ENCODE measurements around the gene PPP2R2D.

PPP2R2D gene

DNA sequence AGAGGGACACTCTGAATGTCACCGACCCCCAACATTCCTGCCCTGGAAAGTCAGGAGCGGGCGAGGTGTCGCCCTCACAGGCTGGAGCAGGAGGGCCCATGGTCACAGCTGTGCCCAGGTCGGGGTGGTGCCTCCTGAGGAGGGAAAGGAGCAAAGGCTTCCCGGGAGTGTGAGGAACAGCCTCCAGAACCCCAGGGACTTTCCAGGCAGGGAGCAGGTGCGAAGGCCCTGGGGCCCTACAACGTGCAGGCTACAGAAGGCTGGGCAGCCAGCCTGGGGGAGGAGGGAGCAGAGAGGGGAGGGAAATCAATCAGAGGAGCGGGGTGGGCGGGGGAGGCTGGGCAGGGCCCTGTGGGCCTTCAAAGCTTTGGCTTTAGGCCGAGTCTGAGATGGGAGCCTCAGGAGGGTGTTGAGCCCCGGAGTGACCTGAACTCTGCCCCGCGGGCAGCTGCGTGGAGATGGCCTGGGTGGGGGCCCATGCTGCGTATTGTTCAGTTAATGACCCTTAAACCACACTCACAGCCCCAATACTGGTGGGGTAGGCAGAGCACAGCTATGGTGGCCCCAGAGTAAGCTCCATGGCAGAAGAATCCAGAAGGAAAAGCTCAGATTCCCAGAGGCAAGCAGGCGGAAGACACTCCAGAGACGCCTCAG lies 44.2 kb upstream of the PPP2R2D start:
- ATAC-seq = no peak
- TF ChIP-seq CSDC2 (CRISPR knock-in tag; IDR thresholded peaks at IDR 0.05) (no peak), OSR1 (CRISPR knock-in tag; IDR thresholded peaks at IDR 0.05) (no peak), RARB (CRISPR knock-in tag; IDR thresholded peaks at IDR 0.05) (no peak), PPARA (CRISPR knock-in tag; IDR thresholded peaks at IDR 0.05; ENCODE audit: borderline replicate concordance) (no peak), ZFP30 (CRISPR knock-in tag; IDR thresholded peaks at IDR 0.05) (no peak), ARNTL (CRISPR knock-in tag; IDR thresholded peaks at IDR 0.05; ENCODE audit: borderline replicate concordance, low read depth) (no peak)

DNA sequence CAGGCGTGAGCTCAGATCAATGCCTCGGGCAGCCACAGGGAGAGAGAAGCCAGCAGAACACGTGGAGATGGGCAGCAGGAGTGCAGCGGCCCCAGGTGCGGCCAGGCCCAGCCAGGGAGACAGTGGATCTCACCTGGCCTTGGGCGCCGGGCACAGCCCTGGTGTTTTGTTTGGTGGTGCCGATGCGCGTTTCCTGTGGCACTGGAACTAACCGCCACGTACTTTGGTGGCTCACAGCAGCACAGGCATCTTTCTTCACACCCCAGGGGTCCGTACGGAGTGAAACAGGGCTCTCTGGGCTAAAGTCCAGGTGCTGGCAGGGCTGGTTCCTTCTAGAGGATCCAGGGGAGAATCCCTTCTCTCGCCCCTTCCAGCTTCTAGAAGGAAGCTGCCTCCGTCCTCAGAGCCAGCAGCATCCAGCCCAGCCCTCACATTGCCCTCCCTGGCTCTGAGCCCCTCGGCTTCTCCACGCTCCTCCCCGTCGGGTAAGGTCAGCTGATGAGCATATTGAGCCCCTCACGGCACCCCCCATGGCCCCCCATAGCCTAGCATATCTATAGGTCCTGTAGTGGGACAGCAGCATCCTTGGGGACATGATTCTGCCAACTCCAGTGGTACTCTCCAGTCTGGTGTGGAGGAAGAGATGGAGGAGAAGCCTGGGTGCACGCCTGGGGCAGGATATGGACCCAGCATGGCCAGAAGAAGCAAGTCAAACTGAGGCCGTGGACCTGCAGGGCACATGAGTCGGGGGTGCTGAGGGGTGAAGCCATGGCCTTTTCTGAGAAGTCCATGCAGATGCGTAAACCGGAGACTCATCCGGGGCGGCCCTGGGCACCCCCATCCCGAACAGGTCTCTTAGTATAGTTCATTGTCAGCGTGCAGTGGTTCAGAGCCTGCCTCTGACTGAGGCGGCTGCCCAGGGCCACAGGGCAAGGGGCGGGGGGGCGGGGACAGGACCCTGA lies 43.4 kb upstream of the PPP2R2D start:
- no peak for ATAC-seq
- TF ChIP-seq OSR1 (CRISPR knock-in tag; IDR thresholded peaks at IDR 0.05) (no peak), ISL1 (CRISPR knock-in tag; IDR thresholded peaks at IDR 0.05) (no peak), BACH2 (CRISPR knock-in tag; IDR thresholded peaks at IDR 0.05; ENCODE audit: borderline replicate concordance) (no peak), ZNF565 (CRISPR knock-in tag; conservative IDR thresholded peaks at IDR 0.05; ENCODE audit: low read depth) (no peak), ARNTL (CRISPR knock-in tag; IDR thresholded peaks at IDR 0.05; ENCODE audit: borderline replicate concordance, low read depth) (no peak), PPARA (CRISPR knock-in tag; IDR thresholded peaks at IDR 0.05; ENCODE audit: borderline replicate concordance) (no peak), ZNF70 (CRISPR knock-in tag; IDR thresholded peaks at IDR 0.05) (no peak)
- TF ChIP-seq, protein P1, sequence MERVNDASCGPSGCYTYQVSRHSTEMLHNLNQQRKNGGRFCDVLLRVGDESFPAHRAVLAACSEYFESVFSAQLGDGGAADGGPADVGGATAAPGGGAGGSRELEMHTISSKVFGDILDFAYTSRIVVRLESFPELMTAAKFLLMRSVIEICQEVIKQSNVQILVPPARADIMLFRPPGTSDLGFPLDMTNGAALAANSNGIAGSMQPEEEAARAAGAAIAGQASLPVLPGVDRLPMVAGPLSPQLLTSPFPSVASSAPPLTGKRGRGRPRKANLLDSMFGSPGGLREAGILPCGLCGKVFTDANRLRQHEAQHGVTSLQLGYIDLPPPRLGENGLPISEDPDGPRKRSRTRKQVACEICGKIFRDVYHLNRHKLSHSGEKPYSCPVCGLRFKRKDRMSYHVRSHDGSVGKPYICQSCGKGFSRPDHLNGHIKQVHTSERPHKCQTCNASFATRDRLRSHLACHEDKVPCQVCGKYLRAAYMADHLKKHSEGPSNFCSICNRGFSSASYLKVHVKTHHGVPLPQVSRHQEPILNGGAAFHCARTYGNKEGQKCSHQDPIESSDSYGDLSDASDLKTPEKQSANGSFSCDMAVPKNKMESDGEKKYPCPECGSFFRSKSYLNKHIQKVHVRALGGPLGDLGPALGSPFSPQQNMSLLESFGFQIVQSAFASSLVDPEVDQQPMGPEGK (CRISPR knock-in tag; IDR thresholded peaks at IDR 0.05; ENCODE audit: borderline replicate concordance) = no peak

DNA sequence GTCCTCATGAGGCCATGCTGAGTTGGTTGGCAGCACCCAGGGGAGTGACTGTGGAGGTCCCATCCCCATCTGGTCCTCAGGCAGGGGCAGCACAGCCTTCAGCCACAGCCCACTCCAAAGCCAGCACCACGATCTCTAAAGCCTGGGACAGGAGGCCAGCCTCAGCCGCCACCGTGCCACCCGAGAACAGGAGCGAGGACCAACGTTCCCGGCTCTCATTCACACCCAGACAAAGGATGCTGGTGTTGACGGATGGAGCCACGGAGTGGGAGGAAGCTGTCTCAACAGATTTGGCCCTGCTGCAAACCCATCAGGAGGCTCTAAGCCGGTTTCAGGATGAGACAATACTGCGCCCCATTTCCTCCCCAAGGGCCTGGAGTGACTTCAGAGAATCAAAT lies 42.7 kb upstream of the PPP2R2D start:
- TF ChIP-seq PPARA (CRISPR knock-in tag; IDR thresholded peaks at IDR 0.05; ENCODE audit: borderline replicate concordance) = no peak
- TF ChIP-seq OSR1 (CRISPR knock-in tag; IDR thresholded peaks at IDR 0.05) = no peak
- TF ChIP-seq CSDC2 (CRISPR knock-in tag; IDR thresholded peaks at IDR 0.05) = no peak
- no peak for TF ChIP-seq ZNF70 (CRISPR knock-in tag; IDR thresholded peaks at IDR 0.05)
- TF ChIP-seq TOX (CRISPR knock-in tag; IDR thresholded peaks at IDR 0.05; ENCODE audit: borderline replicate concordance) = no peak
- TF ChIP-seq, protein P1 (CRISPR knock-in tag; IDR thresholded peaks at IDR 0.05; ENCODE audit: borderline replicate concordance) = no peak
- no peak for TF ChIP-seq SNAI2 (CRISPR knock-in tag; IDR thresholded peaks at IDR 0.05)
- TF ChIP-seq ZFP3 (CRISPR knock-in tag; IDR thresholded peaks at IDR 0.05) = no peak
- TF ChIP-seq RARB (CRISPR knock-in tag; IDR thresholded peaks at IDR 0.05) = no peak
- TF ChIP-seq, protein P2, sequence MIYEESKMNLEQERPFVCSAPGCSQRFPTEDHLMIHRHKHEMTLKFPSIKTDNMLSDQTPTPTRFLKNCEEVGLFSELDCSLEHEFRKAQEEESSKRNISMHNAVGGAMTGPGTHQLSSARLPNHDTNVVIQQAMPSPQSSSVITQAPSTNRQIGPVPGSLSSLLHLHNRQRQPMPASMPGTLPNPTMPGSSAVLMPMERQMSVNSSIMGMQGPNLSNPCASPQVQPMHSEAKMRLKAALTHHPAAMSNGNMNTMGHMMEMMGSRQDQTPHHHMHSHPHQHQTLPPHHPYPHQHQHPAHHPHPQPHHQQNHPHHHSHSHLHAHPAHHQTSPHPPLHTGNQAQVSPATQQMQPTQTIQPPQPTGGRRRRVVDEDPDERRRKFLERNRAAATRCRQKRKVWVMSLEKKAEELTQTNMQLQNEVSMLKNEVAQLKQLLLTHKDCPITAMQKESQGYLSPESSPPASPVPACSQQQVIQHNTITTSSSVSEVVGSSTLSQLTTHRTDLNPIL (CRISPR knock-in tag; IDR thresholded peaks at IDR 0.05; ENCODE audit: low read depth) = no peak
- TF ChIP-seq TCF4 (CRISPR knock-in tag; IDR thresholded peaks at IDR 0.05; ENCODE audit: borderline replicate concordance) = no peak
- TF ChIP-seq ARNTL (CRISPR knock-in tag; IDR thresholded peaks at IDR 0.05; ENCODE audit: borderline replicate concordance, low read depth) = no peak
- TF ChIP-seq, protein P3, sequence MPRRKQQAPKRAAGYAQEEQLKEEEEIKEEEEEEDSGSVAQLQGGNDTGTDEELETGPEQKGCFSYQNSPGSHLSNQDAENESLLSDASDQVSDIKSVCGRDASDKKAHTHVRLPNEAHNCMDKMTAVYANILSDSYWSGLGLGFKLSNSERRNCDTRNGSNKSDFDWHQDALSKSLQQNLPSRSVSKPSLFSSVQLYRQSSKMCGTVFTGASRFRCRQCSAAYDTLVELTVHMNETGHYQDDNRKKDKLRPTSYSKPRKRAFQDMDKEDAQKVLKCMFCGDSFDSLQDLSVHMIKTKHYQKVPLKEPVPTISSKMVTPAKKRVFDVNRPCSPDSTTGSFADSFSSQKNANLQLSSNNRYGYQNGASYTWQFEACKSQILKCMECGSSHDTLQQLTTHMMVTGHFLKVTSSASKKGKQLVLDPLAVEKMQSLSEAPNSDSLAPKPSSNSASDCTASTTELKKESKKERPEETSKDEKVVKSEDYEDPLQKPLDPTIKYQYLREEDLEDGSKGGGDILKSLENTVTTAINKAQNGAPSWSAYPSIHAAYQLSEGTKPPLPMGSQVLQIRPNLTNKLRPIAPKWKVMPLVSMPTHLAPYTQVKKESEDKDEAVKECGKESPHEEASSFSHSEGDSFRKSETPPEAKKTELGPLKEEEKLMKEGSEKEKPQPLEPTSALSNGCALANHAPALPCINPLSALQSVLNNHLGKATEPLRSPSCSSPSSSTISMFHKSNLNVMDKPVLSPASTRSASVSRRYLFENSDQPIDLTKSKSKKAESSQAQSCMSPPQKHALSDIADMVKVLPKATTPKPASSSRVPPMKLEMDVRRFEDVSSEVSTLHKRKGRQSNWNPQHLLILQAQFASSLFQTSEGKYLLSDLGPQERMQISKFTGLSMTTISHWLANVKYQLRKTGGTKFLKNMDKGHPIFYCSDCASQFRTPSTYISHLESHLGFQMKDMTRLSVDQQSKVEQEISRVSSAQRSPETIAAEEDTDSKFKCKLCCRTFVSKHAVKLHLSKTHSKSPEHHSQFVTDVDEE (CRISPR knock-in tag; IDR thresholded peaks at IDR 0.05) = no peak
- TF ChIP-seq ESRRG (CRISPR knock-in tag; IDR thresholded peaks at IDR 0.05) = no peak
- no peak for TF ChIP-seq ZFP30 (CRISPR knock-in tag; IDR thresholded peaks at IDR 0.05)
- no peak for TF ChIP-seq ZNF565 (CRISPR knock-in tag; conservative IDR thresholded peaks at IDR 0.05; ENCODE audit: low read depth)
- no peak for ATAC-seq

Data from SK-N-SH treated with all-trans-retinoic acid at 6 μM for 48 hours (cell line).